A549 (cell line): ENCODE measurements around the gene MATK.

Experiments
- CHD2 ChIP-seq: fragments of 150-350 bp; IDR thresholded peaks from 2 replicates; pipeline ENCODE4 v1.6.1; 2014; ENCODE audit warnings: low read length; ENCODE audit not compliant: partially characterized antibody
- CHD4 ChIP-seq: fragments of 200-600 bp; sonication (generic); IDR thresholded peaks from 2 replicates; pipeline ENCODE4 v1.6.1; 2016; ENCODE audit warnings: antibody characterized with exemption, mild to moderate bottlenecking, borderline replicate concordance
- CTCF ChIP-seq: fragments of >200 bp; sonication (Bioruptor Twin); formaldehyde crosslinking; IDR thresholded peaks from 3 replicates; pipeline ENCODE4 v1.5.1; 2016
- E2F6 ChIP-seq: IDR thresholded peaks from 2 replicates; pipeline ENCODE4 v1.6.1; 2012; ENCODE audit warnings: low read depth, borderline replicate concordance
- EP300 ChIP-seq, 2 experiments: fragments of >200 bp; sonication (Bioruptor Twin); formaldehyde crosslinking; IDR thresholded peaks; 2 replicates in 1 of 2; 3 replicates in 1 of 2; pipeline ENCODE4 v1.6.1; 2016 to 2017
- NFE2L2 ChIP-seq: fragments of 150-350 bp; conservative IDR thresholded peaks from 2 replicates; pipeline ENCODE4 v1.6.1; 2014; ENCODE audit warnings: low read length
- NR3C1 ChIP-seq: fragments of >200 bp; sonication (Bioruptor Twin); formaldehyde crosslinking; IDR thresholded peaks from 3 replicates; pipeline ENCODE4 v1.6.1; 2017
- POLR2A ChIP-seq: IDR thresholded peaks from 2 replicates; pipeline ENCODE4 v1.6.1; 2012; ENCODE audit warnings: mild to moderate bottlenecking, low read length
- POLR2AphosphoS2 ChIP-seq: conservative IDR thresholded peaks from 2 replicates; pipeline ENCODE4 v1.6.1; 2012; ENCODE audit warnings: low read length, improper control_type of control experiment, inconsistent platforms

- TF ChIP-seq CTCF: no peak
- no peak for TF ChIP-seq NFE2L2
- no peak for TF ChIP-seq CHD2
- TF ChIP-seq POLR2A: no peak
- no peak for TF ChIP-seq POLR2AphosphoS2
- no peak for TF ChIP-seq NR3C1
- no peak for TF ChIP-seq EP300 (IDR thresholded peaks at IDR 0.05)
- no peak for TF ChIP-seq E2F6
- TF ChIP-seq CHD4: no peak
Observed at GRCh38 chr19:3734310-3734600, 51.9 kb downstream of the MATK start.
